ENCODE measurements around the gene MOB1B.
"Not testable (repeated sequence)": the region's sequence is repeated elsewhere in the genome, so short reads cannot be mapped to it uniquely, and the experiment has no call there.

Gene MOB1B

DNA sequence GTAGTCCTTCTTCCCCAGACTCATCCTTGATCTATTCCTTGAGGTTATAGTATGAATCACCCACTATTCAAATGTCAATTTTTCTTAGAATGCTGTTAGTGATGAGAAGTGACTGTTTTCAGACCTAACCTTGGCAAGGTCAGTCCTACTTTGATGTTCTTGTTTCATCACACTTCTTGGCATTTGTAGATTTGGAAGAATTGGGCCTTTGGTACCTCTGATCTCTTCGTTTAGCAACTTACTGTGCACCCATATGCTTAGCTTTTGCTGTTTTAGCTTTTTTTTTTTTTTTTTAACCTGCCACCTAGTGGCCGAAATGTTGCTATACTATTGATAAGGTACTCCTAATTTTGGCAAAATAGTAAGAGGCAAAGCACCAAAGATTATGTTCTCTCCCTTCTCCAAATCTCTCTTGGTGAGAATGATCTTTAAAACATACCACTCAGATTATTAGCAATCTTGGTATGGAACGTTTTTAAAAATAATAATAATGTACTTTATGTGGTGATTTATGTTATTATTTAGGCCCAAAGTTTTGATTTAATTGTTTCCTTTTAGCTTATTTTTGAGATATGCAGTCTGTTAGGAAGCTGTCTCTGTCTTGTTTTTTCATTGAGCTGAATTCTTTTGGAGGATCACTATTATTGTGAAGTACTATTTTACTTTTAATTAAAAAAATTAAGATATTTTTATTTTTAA lies 107.9 kb downstream of the MOB1B start:
- DNase-seq: no peak

DNA sequence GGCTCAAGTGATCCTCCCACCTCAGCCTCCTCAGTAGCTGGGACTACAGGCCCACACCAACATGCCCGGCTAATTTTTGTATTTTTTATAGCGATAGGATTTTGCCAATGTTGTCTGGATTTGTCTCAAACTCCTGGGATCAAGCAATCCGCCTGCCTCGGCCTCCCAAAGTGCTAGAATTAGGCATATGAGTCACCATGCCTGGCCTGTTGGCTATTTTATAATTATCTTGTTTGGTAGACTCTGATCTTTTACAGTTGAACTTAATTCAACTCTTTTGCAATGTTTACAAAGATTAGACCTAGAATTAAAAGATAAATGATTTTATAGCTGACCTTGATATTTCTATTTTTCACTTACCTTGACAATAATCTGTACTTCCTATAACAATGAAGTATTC lies 109.3 kb downstream of the MOB1B start:
- DNase-seq: no peak

DNA sequence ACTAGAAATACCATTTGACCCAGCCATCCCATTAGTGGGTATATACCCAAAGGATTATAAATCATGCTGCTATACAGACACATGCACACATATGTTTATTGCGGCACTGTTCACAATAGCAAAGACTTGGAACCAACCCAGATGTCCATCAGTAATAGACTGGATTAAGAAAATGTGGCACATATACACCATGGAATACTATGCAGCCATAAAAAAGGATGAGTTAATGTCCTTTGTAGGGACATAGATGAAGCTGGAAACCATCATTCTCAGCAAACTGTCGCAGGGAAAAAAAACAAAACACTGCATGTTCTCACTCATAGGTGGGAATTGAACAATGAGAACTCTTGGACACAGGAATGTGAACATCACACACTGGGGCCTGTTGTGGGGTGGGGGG lies 115.2 kb downstream of the MOB1B start:
- not testable (repeated sequence) for DNase-seq

DNA sequence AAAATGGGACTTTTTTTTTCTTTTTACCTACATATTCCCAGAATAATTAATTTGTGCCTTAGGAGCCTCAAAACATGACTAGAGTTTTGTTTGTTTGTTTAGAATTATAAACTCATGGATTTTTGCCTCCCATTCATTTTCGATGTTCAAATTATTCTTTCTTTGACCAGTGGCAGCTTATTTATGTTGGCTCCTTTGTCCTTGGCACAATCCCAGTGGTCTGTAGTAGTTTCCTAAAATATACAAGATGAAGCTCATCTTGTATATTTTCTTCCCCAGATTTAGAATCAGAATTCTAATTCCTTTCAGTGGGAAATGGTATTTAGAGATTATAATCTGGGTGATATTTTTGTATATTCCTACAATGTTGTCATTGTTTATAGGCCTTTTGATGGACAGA lies 118.4 kb downstream of the MOB1B start:
- no peak for DNase-seq

DNA sequence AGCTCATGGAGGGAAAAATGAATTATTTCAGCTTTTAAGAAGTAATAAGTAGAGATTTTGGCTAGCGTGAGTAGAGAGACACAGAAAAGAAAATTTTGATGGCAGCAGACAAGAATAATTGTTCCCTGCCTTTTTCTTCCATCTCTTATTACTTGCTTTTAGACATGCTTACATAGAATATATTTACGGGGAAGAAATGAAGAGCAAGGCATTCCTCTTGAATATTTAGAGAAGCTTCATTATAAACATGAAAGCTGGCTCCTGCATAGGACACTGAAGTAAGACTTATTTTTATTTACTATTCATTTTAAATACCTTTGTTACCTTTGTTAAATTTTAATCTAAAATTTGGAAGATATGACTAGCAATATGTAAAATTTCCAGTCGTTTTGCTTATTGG lies 123.5 kb downstream of the MOB1B start:
- DNase-seq: no peak

DNA sequence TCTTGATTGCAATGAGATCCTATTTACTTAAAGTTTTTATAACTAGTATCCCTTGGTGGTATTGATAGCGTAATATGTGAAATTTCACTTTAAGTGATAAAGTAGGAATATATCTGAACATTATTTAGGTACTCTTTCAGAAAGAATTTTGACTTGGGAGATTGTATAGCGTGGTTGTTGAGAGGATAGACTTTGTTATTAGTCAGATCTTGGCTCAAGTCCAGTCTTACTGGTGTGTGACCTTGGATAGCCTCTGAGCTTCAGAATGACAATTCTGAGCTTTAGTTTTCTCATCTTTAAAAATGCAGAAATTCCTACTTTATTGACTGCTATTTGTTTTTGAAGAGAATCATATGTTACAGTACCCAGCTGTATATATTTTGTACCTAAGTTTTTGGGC lies 123.9 kb downstream of the MOB1B start:
- DNase-seq: no peak

DNA sequence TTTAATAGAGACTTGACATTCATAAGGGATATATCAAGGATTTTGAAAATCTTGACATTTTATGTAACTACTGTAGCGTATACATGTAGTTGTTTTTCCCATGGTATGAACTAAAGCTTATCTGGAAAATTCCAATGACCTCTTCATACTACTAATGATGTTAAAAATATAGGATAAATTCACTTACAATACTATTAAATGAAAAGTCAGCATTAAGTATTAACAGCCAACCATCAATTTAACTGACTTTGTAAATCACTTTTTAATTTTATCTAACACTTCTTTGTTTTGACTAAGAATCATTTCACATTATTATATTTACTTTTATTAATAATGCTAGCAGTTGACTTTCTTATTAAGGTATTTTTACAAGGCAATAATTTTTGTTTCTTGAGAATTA lies 125.4 kb downstream of the MOB1B start:
- DNase-seq: no peak

DNA sequence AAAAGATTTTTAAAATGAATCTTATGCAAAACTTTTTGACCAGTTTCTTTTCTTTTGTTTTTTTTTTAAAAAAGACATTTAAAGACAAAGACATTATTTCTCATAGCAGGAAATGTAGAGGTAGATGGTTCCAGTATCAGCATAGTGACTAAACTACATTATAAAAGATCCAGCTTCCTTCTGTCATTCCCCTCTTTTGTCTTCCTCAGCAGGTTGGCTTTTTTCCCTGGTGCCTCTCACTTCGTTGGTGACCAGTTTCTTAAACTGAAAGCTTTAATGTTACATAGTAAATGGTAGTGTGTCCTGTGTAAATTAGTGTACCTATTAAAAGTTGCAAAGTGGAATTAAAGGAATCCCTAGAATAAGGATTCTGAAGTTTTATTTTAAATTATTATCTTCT lies 127.3 kb downstream of the MOB1B start:
- no peak for DNase-seq

DNA sequence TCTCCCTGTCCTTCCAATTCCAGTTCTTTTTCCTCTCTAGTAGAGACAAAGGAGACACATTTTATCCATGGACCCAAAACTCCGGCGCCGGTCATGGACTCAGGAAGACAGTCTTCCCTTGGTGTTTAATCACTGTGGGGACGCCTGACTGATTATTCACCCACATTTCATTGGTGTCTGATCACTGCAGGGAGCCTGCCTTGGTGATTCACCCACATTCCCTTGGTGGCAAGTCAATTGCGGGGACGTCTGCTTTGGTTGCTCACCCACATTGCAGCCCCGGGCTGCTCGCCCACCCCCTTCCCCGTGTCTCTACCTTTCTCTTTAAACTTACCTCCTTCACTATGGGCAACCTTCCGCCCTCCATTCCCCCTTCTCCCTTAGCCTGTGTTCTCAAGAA lies 129.9 kb downstream of the MOB1B start:
- DNase-seq: not testable (repeated sequence)
